Testis (tissue), 2 donors: ENCODE measurements around the gene DTNB.

ENCODE experiments used
- POLR2A ChIP-seq: fragments of 450-650 bp; IDR thresholded peaks from one replicate; pipeline ENCODE4 v1.6.1; 2017; ENCODE audit warnings: antibody characterized with exemption, mild to moderate bottlenecking, moderate library complexity
- TF ChIP-seq, protein P1 (sequence below), 3 experiments: fragments of 450-650 bp in 2 of 3; fragments of 200-600 bp in 1 of 3; sonication (generic) in 1 of 3; IDR thresholded peaks; one replicate each; pipeline ENCODE4 v1.5.1; 2016 to 2019; ENCODE audit warnings: antibody characterized with exemption in 3 of 3, mild to moderate bottlenecking in 2 of 3, moderate library complexity in 1 of 3

- no peak for TF ChIP-seq POLR2A
- TF ChIP-seq, protein P1, sequence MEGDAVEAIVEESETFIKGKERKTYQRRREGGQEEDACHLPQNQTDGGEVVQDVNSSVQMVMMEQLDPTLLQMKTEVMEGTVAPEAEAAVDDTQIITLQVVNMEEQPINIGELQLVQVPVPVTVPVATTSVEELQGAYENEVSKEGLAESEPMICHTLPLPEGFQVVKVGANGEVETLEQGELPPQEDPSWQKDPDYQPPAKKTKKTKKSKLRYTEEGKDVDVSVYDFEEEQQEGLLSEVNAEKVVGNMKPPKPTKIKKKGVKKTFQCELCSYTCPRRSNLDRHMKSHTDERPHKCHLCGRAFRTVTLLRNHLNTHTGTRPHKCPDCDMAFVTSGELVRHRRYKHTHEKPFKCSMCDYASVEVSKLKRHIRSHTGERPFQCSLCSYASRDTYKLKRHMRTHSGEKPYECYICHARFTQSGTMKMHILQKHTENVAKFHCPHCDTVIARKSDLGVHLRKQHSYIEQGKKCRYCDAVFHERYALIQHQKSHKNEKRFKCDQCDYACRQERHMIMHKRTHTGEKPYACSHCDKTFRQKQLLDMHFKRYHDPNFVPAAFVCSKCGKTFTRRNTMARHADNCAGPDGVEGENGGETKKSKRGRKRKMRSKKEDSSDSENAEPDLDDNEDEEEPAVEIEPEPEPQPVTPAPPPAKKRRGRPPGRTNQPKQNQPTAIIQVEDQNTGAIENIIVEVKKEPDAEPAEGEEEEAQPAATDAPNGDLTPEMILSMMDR (IDR thresholded peaks at IDR 0.05): no peak
Measured at GRCh38 chr2:25336383-25336841, 337.0 kb downstream of the DTNB start.
